Choroid plexus epithelial cell (primary cell): Measurements from ENCODE around the gene UGCG.
A peak's percentile ranks its signal among the peaks of the same experiment; 100 is the strongest.

Source experiments
- DNase-seq: peaks from one replicate; pipeline ENCODE4 v3.0.0-alpha.2; 2010; ENCODE audit warnings: low read depth
- H3K4me3 ChIP-seq: 2 replicates; pipeline ENCODE4 v1.5.1; 2011; ENCODE audit warnings: low read depth, mild to moderate bottlenecking, control low read depth, low read length, moderate library complexity
- CTCF ChIP-seq: conservative IDR thresholded peaks from 2 replicates; pipeline ENCODE4 v1.5.1; 2011; ENCODE audit warnings: low read depth, mild to moderate bottlenecking, control low read depth, inconsistent platforms, low read length, moderate library complexity

UGCG gene

GRCh38 chr9:111961009-111961408, 64.4 kb downstream of the UGCG start:
- no peak for TF ChIP-seq CTCF
- no peak overlapping the region for H3K4me3 ChIP-seq
- DNase-seq, result peak; percentile 64

GRCh38 chr9:111961575-111961974, 65.0 kb downstream of the UGCG start:
- no peak for TF ChIP-seq CTCF
- DNase-seq, result peak; percentile 98
- no peak overlapping the region for H3K4me3 ChIP-seq

- DNase-seq, result no peak
- H3K4me3 ChIP-seq, result no peak overlapping the region
- TF ChIP-seq CTCF, result no peak
Observed at GRCh38 chr9:111962021-111962420, 65.4 kb downstream of the UGCG start.

DNA sequence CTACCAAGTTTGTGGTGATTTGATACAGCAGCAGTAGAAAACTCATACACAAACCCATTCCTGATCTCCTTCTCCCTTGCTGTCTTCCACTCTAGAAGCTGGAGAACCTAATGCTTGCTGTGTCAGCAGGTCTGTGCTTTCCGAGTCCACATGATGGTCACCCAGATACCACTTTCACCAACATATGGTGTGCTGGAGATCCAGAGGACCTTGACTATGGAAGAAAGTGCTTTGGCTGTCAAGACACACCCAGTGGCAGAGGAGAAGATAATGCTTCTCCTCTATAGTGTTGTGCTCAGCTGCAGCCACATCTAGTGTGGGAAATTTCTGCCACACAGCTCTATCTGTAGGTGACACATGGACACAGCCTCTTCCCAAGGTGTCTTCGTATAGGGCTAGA, 67.4 kb downstream of the UGCG start:
- no peak for DNase-seq
- H3K4me3 ChIP-seq, result no peak overlapping the region
- no peak for TF ChIP-seq CTCF

DNA sequence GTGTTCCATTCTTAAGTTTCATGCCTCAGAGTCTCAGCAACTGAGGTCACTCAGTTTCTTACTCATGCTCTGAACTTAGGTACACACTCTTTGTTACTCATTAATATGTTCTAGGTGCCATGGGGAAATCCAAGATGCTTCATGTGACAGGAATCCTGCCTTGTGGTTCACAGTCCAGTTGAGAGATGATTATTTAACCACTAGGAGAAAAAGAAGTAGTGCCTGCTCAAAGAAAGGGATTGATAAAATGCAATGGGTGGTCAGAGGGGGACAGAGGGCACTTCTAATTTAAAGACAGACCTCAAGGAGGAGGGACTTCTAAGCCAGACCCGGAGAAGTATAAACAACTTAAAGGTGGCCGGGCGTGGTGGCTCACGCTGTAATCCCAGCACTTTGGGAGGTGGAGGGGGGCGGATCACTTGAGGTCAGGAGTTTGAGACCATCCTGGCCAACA, 69.0 kb downstream of the UGCG start:
- H3K4me3 ChIP-seq, result no peak overlapping the region
- TF ChIP-seq CTCF, result peak; percentile 14
- DNase-seq, result peak; percentile 97

GRCh38 chr9:111966124-111966723, 69.6 kb downstream of the UGCG start:
- DNase-seq, result no peak
- no peak for TF ChIP-seq CTCF
- H3K4me3 ChIP-seq, result no peak overlapping the region

GRCh38 chr9:111966861-111967291, 70.3 kb downstream of the UGCG start:
- TF ChIP-seq CTCF, result no peak
- H3K4me3 ChIP-seq, result no peak overlapping the region
- no peak for DNase-seq
